HG03521 (cell line): Measurements from ENCODE around the gene OOSP1.
"Not testable (repeated sequence)": the region's sequence is repeated elsewhere in the genome, so short reads cannot be mapped to it uniquely, and the experiment has no call there.

Source experiments
- ATAC-seq: cut with Tn5 transposase; IDR thresholded peaks from one replicate; pipeline ENCODE4 v1.9.1; 2021; ENCODE audit warnings: mild to moderate bottlenecking, moderate library complexity; ENCODE audit not compliant: unreplicated experiment

The OOSP1 gene

DNA sequence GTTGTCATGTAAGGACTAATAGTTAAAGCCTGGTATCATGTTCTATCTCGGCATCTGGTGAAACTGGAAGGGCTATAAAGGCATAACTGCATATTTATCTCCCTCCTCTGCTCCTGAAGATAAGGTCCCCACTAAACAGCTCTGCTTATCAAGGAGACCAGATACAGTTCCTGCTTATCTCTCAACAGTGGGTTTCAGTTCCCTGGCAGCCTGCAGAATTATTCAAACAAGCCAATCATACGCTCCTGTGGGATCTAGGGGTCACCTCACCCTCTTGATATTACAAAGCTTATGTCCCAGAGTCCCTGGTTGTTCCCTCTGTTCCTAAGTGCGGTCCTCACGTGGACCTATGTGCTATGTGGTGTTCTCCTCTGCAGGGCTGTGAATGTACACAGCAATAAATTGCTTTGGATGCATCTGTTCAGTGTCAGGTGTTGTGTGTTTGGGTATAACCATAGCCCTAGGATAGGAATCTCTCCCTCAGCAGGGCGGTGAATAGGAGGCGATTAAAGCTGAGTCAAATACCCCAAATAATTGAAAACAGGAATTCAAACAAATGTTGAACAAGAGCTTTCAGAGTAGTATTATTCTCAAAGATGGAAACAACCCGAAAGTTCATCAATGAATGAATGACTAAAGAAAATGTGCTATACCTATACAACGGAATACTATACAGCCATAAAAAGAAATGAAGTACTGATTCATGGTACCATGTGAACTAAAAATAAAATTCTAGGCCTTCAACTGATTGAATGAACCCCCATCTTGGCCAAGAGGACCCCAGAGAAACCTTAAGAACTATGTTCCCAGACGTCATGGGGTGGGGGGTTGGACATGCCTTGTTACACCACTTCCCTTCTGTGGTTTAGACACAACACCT lies 22.5 kb downstream of the OOSP1 start:
- ATAC-seq: no peak

DNA sequence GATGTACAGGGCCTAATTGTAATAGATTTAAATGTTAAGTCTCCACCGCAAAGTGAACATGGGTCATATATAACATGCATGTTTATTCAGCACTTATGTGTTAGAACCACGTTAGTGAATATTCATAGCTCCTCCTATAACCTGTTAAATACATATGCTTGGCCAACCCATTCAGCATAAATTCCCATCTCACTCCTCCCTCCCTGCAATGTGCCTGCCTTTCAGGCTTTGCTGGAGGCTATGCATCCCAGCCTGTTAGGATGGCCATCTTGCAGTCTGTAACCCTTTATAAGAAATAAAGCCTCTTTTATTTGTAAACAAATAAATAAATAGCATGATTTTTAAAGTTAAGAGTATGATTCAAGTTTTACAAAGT lies 23.9 kb downstream of the OOSP1 start:
- no peak for ATAC-seq

DNA sequence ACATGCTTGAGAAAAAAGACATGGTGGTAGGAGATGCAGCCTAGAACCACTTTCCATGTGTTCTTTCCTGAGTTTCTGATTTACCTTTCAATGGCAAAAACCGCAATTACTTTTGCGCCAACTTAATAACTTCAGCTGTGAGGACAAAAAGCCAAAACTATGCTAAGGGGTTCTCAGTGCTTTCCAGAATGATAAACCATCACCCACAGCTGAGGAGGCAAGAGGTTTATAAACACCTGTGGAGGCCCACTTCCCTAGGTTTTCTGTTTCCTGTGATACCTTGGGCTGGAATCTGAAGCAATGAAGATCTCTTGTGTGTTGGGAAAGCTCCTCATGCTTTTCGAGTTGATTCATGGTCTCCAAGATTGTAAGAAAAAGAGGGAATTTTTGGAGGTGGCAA lies 25.5 kb downstream of the OOSP1 start, which contains the start of gene OOSP4A:
TSS of gene OOSP4A (plus strand) at position 301 of the 400 bp plus-strand sequence. CDS start at position 301, 0 bp downstream.
- no peak for ATAC-seq

DNA sequence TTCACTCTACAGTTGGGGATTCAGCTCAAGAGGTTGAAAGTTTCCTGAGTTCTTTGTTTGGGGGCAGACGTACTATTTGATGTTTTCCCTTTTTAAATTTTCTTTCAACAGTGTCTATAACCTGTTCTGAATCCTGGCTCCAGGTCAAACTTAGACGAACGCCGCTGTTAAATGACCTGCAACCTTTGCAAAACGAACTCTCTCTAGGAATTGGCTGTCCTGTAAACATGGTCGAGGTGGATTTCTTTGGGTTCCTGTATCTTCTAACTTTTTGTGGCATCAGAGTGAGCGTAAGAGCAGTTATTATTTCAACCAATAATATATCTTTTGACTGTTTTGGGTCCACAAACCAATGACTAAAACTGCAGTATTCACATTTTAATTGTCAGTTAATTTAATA lies 27.2 kb downstream of the OOSP1 start:
- no peak for ATAC-seq

DNA sequence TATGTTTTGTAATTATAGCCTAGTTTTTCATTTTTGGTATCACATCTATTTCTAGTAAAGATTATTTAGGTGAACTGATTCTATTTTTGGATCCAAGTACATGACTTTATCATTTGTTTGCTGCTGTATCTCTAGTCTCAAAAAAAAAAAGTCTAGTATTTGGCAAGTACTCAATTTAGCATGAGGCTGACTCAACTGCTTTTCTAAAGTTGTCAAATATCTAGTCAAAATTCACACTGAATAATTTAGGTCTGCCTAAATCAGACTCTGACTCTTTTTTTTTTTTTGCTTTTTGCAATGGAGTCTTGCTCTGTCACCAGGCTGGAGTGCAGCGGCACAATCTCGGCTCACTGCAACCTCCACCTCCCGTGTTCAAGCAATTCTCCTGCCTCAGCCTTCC lies 28.0 kb downstream of the OOSP1 start:
- no peak for ATAC-seq

DNA sequence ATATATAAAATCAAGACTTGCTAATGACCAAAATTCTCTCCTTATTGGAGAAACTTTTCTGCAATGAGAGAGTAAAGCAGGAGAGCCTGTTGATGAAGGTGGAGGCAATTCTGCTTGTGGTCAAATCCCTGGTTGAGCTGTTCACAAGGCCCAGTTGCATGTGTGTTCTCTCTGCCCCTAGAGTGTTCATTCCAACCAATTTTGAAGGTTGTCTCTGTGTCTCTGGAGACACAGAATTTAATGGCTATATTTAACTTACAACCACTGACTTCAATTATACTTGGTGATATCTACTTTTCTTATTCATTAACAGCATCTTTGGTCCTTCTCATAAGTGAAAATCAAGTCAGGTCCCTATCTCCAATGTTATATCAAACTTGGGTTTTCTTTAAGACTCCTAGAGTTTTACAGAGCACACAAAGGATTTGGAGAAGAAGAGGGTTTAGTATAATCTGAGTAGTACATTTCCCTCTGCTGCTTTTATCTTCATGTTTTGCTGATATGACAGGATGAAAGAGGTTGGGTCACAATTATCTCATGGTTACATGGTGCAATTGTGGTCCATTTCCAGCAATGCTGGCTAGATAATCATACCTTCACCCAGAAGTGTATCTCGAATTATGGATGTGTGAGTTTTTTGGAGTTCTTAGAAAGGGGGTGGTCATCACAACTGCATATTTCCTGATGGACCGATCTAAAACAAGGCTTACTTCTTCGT lies 29.6 kb downstream of the OOSP1 start:
- no peak for ATAC-seq

DNA sequence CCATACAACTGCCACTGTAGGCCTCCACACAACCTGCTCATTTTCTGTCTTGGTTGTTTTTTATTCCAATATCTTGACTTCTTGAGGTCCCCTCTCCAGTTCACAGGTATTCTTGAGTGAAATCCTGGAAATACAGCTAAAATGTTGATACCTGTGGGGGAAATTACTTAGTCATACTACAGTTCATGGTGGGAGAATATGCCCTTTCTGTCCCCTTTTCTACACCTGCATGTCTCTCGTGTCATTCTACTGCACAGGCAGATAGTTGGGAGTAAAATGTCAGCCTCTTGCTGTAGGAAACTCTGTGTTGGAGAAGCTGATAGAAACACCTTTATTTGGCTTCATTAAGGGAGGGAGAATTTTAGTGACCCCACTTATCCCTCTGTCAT lies 30.2 kb downstream of the OOSP1 start:
- no peak for ATAC-seq

DNA sequence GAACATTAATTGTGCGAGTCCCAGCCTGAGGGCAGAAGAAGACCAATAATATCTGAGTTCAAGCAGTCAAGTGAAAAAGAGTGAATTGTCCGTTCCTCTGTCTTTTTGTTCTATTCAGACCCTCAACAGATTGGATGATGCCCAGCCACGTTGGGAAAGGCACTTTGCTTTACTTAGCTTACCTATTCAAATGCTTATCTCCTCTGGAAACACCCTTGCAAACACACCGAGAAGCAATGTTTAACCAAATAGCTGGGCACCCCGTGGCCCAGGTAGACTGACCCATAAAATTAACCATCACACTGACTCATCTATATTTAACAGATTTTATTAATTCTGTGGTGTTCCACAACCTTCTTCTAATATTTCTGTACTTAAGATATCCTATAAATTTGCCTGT lies 34.9 kb downstream of the OOSP1 start:
- ATAC-seq: no peak

DNA sequence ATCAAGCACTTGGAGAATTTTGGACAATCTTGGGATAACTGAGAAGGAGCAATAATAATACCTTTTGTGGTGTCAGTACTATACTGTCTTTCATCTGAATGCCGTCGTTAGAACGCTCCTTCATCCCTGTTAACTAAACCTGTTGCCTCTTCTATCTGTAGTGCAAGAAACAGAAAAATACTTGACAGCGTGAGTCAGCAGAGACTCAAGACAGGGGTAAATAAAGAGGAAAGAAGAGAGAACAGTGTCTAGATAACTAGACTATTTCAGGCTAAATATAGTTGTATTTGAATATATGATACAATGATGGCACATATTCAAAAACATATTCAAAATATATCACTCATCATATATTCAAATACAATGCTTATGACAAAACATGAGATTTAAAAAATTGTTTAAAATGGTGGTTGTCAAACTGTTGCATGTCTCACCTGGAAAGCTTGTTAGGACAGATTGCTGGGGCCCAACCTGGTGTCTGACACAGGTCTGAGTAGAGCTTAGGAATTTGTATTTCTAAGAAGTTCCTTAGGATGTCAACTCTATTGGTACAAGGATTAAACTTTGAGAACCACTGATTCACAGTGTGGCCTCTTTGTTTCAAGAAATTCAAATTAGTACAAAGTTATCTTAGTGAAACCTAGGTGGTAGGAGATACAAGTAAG lies 43.0 kb downstream of the OOSP1 start:
- no peak for ATAC-seq

DNA sequence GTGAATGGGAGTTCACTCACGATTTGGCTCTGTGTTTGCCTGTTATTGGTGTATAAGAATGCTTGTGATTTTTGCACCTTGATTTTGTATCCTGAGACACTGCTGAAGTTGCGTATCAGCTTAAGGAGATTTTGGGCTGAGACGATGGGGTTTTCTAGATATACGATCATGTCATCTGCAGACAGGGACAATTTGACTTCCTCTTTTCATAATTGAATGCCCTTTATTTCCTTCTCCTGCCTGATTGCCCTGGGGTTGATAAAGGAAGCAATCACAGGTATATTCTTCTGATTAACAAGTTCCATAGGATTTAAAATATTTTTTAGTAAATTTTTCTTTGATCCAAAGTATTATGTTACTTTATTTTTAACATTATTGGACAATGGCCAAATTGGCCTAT lies 43.8 kb downstream of the OOSP1 start:
- ATAC-seq: not testable (repeated sequence)

DNA sequence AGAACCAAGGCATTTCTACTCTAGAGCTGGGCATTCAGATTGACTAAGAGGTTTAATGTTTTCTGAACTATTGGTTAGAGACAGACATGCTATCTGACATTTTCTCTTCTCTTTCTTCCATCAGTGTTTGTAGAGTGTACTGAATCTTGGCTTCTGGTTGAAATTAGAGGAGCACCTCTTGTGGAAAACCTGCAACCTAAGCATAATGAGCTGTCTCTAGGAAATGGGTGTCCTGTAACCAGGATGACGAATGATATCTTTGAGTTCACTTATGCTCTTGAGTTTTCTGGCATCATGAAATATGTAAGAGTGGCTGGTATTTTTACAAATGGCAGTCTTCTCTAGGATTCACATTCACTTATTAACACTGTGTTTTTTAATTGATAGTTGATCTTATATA lies 45.0 kb downstream of the OOSP1 start:
- ATAC-seq: no peak

DNA sequence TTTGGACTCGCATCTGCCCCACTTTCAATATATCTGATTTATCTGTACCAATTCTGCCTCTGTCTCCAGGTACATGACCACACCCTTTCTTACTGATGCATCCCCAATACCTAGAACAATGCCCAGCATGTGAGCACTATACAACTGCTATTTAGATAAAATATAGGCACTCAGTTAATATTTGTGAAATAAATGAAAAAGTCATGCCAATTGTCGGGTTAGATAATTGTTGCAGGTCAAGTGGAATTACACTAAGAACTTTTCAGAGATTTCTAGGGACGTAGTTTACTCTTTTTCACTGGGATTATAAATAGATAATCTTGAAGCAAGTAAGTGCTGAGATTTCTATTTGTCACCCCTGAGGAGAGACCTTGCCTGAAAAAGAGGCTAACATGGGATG lies 46.1 kb downstream of the OOSP1 start:
- ATAC-seq: no peak

DNA sequence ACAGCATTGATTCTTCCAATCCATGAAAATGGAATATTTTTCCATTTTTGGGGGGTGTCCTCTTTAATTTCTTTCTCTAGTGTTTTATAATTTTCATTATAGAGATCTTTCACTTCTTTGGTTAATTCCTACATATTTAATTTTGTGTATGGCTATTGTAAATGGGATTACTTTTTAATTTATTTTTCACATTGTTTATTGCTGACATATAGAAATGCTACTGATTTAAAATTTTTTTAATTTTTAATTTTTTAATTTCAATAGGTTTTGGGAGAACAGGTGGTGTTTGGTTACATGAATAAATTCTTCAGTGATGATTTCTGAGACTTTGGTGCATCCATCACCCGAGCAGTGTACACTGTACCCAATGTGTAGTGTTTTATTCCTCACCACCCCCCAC lies 52.2 kb downstream of the OOSP1 start:
- no peak for ATAC-seq

DNA sequence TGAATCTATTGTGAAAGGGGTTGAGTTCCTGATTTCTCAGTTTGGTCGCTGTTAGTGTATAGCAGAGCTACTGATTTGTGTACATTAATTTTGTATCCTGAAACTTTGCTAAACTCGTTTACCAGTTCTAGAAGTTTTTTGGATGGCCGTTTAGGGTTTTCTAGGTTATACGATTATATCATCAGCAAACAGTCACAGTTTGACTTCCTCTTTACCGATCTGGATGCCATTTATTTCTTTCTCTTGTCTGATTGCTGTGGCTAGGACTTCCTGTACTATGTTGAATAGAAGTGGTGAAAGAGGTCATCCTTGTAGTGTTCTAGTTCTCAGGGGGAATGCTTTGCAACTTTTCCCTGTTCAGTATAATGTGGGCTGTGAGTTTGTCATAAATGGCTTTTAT lies 54.2 kb downstream of the OOSP1 start:
- ATAC-seq: no peak

DNA sequence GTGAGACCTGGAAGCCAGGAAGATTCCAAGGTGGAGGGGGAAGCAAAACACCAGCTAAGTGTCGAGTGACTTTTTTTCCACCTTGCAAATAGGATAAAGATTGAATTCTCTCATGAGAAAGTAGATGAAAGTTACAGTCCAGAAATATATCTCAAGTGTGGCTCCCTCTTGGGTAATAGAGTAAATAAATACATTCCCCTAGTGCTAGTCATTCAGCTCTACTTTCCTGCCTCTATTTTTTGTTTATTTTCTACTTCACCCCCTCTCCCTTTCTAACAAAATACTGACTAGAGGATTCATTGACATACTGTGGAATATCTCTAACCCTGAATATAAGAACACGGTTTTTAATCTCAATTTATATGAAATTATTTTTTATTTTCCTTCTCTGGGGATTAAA lies 59.6 kb downstream of the OOSP1 start:
- ATAC-seq: no peak

DNA sequence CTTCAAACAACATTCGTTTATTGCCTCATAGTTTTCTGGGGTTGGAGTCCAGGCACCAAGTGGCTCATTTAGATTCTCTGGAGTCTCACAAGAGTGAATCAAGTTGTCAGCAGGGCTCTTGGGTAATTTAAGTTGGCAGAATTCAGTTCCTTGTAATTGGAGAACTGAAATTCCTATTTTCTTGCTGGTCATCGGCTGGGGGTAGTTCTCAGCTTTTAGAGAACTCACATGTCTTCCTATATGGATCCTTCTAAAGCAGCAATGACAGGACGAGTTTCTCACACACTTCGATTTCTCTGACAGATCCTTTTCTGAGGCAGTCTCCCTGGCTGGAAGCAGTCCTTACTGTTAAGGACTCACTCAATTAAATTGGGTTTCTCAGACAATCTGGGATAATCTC lies 61.5 kb downstream of the OOSP1 start:
- ATAC-seq: no peak

DNA sequence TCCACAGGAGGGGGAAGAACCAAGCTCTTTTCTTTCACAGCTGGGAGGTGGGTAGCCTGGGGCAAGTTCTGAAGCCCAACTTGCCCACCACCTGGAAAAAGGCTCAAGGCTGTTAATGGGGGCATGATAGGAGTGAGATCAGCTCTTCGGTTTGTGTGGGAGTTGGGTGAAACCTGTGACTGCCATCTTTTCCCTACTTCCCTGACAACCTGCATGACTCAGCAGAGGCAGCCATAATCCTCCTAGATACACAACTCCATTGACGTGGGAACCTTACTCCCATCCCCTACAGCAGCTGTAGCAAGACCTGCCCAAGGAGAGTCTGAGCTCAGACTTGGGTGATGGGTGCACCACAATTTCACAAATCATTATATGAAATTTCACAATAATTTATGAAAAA lies 65.5 kb downstream of the OOSP1 start:
- ATAC-seq: no peak

DNA sequence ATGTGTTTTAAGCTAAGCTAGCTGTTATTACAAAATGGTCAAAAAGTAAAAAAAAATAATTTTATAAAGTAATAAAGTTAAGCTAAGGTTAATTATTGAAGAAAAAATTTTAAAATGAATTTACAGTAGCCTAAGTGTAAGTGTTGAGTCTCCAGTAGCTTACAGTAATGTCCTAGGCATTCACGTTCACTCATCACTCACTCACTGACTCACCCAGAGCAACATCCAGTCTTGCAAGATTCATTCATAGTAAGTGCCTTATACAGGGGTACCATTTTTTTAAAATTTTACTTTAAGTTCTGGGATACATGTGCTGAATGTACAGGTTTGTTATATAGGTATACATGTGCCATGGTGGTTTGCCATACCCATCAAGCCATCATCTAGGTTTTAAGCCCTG lies 67.1 kb downstream of the OOSP1 start:
- no peak for ATAC-seq
